HEK293 (cell line): ENCODE results near the gene LDLRAD4.

ENCODE experiments used
- CTCF ChIA-PET: fragments of 350-600 bp; formaldehyde crosslinking; extraction: SDS; loops from one replicate; lab custom pipeline; 2021; ENCODE audit warnings: antibody characterized with exemption; lab: Yijun Ruan, JAX
- POLR2A ChIA-PET: fragments of 300-600 bp; formaldehyde crosslinking; extraction: SDS; loops from one replicate; lab custom pipeline; 2020; ENCODE audit warnings: antibody characterized with exemption, inconsistent platforms; lab: Yijun Ruan, JAX
- H3K27ac ChIP-seq: fragments of 200-500 bp; sonication (Bioruptor generic); 2 replicates; pipeline ENCODE4 v1.5.1; 2014; ENCODE audit warnings: low read depth, low read length, control low read depth, inconsistent platforms; ENCODE audit errors: extremely low read depth
- H3K36me3 ChIP-seq, 2 experiments: fragments of 200-500 bp in 1 of 2; sonication (Bioruptor generic) in 1 of 2; 1 replicate in 1 of 2; 2 replicates in 1 of 2; pipeline ENCODE4 v1.5.1; 2014 to 2017; ENCODE audit warnings: inconsistent platforms in 2 of 2, low read length in 2 of 2; ENCODE audit not compliant: control insufficient read depth in 2 of 2, insufficient read depth in 1 of 2
- H3K4me1 ChIP-seq: fragments of 200-500 bp; sonication (Bioruptor generic); 2 replicates; pipeline ENCODE4 v1.5.1; 2014; ENCODE audit warnings: mild to moderate bottlenecking, low read length, inconsistent platforms; ENCODE audit not compliant: control insufficient read depth, insufficient read depth
- H3K4me3 ChIP-seq: 2 replicates; pipeline ENCODE4 v1.5.1; 2011; ENCODE audit warnings: low read depth, mild to moderate bottlenecking, control low read depth, low read length, moderate library complexity
- H3K9me3 ChIP-seq: fragments of 200-500 bp; sonication (Bioruptor generic); 2 replicates; pipeline ENCODE4 v1.5.1; 2014; ENCODE audit warnings: low read depth, low read length, inconsistent platforms; ENCODE audit not compliant: control insufficient read depth, insufficient read depth
- FEZF1 ChIP-seq: fragments of 450-650 bp; formaldehyde crosslinking; IDR thresholded peaks from 2 replicates; pipeline ENCODE4 v1.5.1; 2016; ENCODE audit warnings: missing biosample characterization, missing genetic modification characterization
- GFI1B ChIP-seq: fragments of 450-650 bp; formaldehyde crosslinking; IDR thresholded peaks from 2 replicates; pipeline ENCODE4 v1.5.1; 2016; ENCODE audit warnings: missing biosample characterization, missing genetic modification characterization
- SALL2 ChIP-seq: fragments of 450-650 bp; formaldehyde crosslinking; IDR thresholded peaks from 2 replicates; pipeline ENCODE4 v1.5.0; 2017; ENCODE audit warnings: missing biosample characterization, mild to moderate bottlenecking, missing genetic modification characterization, borderline replicate concordance
- SP2 ChIP-seq: fragments of 450-650 bp; formaldehyde crosslinking; IDR thresholded peaks from 2 replicates; pipeline ENCODE4 v1.5.1; 2016; ENCODE audit warnings: missing biosample characterization, missing genetic modification characterization
- YY1 ChIP-seq: fragments of 450-650 bp; formaldehyde crosslinking; IDR thresholded peaks from 2 replicates; pipeline ENCODE4 v1.5.1; 2018; ENCODE audit warnings: missing biosample characterization, missing genetic modification characterization
- ZBTB20 ChIP-seq: fragments of 450-650 bp; formaldehyde crosslinking; IDR thresholded peaks from 2 replicates; pipeline ENCODE4 v1.5.1; 2016; ENCODE audit warnings: missing biosample characterization, missing genetic modification characterization
- ZBTB6 ChIP-seq: fragments of 450-650 bp; formaldehyde crosslinking; IDR thresholded peaks from 2 replicates; pipeline ENCODE4 v1.5.1; 2017; ENCODE audit warnings: missing biosample characterization, missing genetic modification characterization
- ZIC2 ChIP-seq: fragments of 450-650 bp; formaldehyde crosslinking; IDR thresholded peaks from 2 replicates; pipeline ENCODE4 v1.5.1; 2016; ENCODE audit warnings: missing biosample characterization, missing genetic modification characterization
- ZNF114 ChIP-seq: fragments of 450-650 bp; formaldehyde crosslinking; IDR thresholded peaks from 2 replicates; pipeline ENCODE4 v1.5.0; 2017; ENCODE audit warnings: missing biosample characterization, missing genetic modification characterization
- ZNF132 ChIP-seq: fragments of 450-650 bp; formaldehyde crosslinking; IDR thresholded peaks from 2 replicates; pipeline ENCODE4 v1.5.1; 2017; ENCODE audit warnings: missing biosample characterization, missing genetic modification characterization, borderline replicate concordance
- ZNF133 ChIP-seq: fragments of 450-650 bp; formaldehyde crosslinking; IDR thresholded peaks from 2 replicates; pipeline ENCODE4 v1.5.1; 2016; ENCODE audit warnings: missing biosample characterization, missing genetic modification characterization
- ZNF2 ChIP-seq: fragments of 450-650 bp; formaldehyde crosslinking; IDR thresholded peaks from 2 replicates; pipeline ENCODE4 v1.5.1; 2016; ENCODE audit warnings: missing biosample characterization, missing genetic modification characterization
- ZNF221 ChIP-seq: fragments of 450-650 bp; formaldehyde crosslinking; IDR thresholded peaks from 2 replicates; pipeline ENCODE4 v1.5.1; 2017; ENCODE audit warnings: missing biosample characterization, missing genetic modification characterization, borderline replicate concordance
- ZNF223 ChIP-seq: fragments of 450-650 bp; formaldehyde crosslinking; IDR thresholded peaks from 2 replicates; pipeline ENCODE4 v1.5.1; 2016; ENCODE audit warnings: missing biosample characterization, missing genetic modification characterization
- ZNF404 ChIP-seq: fragments of 450-650 bp; formaldehyde crosslinking; IDR thresholded peaks from 2 replicates; pipeline ENCODE4 v1.5.1; 2017; ENCODE audit warnings: missing biosample characterization, missing genetic modification characterization
- ZNF473 ChIP-seq: fragments of 450-650 bp; formaldehyde crosslinking; IDR thresholded peaks from 2 replicates; pipeline ENCODE4 v1.5.1; 2017; ENCODE audit warnings: missing biosample characterization, missing genetic modification characterization
- ZNF521 ChIP-seq: fragments of 450-650 bp; formaldehyde crosslinking; IDR thresholded peaks from 2 replicates; pipeline ENCODE4 v1.5.1; 2017; ENCODE audit warnings: missing biosample characterization, mild to moderate bottlenecking, missing genetic modification characterization
- ZNF544 ChIP-seq: fragments of 450-650 bp; formaldehyde crosslinking; IDR thresholded peaks from 2 replicates; pipeline ENCODE4 v1.5.0; 2017; ENCODE audit warnings: missing biosample characterization, missing genetic modification characterization
- ZNF621 ChIP-seq: fragments of 450-650 bp; formaldehyde crosslinking; IDR thresholded peaks from 2 replicates; pipeline ENCODE4 v1.5.1; 2017; ENCODE audit warnings: missing biosample characterization, missing genetic modification characterization
- ZNF707 ChIP-seq: fragments of 450-650 bp; formaldehyde crosslinking; IDR thresholded peaks from 2 replicates; pipeline ENCODE4 v1.5.1; 2016; ENCODE audit warnings: missing biosample characterization, missing genetic modification characterization
- ZNF830 ChIP-seq: fragments of 450-650 bp; IDR thresholded peaks from 2 replicates; pipeline ENCODE4 v1.5.0; 2018; ENCODE audit warnings: missing biosample characterization, missing genetic modification characterization, low read depth, mild to moderate bottlenecking, moderate library complexity
- TF ChIP-seq, protein P1 (sequence below): fragments of 450-650 bp; formaldehyde crosslinking; IDR thresholded peaks from 2 replicates; pipeline ENCODE4 v1.5.1; 2016; ENCODE audit warnings: missing biosample characterization, missing genetic modification characterization
- TF ChIP-seq, protein P2 (sequence below): fragments of 450-650 bp; formaldehyde crosslinking; IDR thresholded peaks from 2 replicates; pipeline ENCODE4 v1.5.1; 2016; ENCODE audit warnings: missing biosample characterization, missing genetic modification characterization
- TF ChIP-seq, protein P3 (sequence below): fragments of 450-650 bp; formaldehyde crosslinking; IDR thresholded peaks from 2 replicates; pipeline ENCODE4 v1.5.1; 2016; ENCODE audit warnings: missing biosample characterization, missing genetic modification characterization

Gene LDLRAD4

DNA sequence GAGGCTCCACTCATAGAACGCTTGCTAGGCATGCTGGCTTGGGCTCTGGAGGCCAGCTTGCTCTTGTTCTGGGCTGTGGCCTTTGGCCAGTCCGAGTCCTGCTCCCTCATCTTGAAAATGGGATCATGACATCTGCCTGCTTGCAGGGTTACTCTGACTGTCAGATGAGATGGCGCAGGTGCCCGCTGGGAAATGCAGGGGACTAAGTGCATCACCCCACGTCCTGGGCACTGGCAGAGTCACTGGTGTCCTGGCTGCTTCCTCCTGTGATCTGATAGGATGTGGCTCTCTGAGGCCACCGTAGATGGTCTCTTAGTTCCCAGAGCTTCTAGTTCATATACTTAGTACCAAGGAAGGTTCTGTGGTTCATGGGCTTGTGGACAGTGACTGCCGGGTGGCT lies 18.5 kb downstream of the LDLRAD4 start:
- no peaks in the 10 kb centered on the region for H3K9me3 ChIP-seq
- H3K4me3 ChIP-seq, result no peak overlapping the region
- no peaks in the 10 kb centered on the region; the same call in 1 of the 2 replicates for H3K4me1 ChIP-seq
- POLR2A ChIA-PET, result no interaction called here
- H3K27ac ChIP-seq, result no peak overlapping the region
- no peak for TF ChIP-seq ZNF521 (tag by site-specific recombination)
- TF ChIP-seq ZBTB20, result no peak
- TF ChIP-seq ZNF621 (tag by site-specific recombination), result no peak
- TF ChIP-seq ZNF221, result no peak
- TF ChIP-seq ZNF114 (tag by site-specific recombination), result no peak
- TF ChIP-seq GFI1B, result no peak
- no peak for TF ChIP-seq ZNF404
- TF ChIP-seq ZNF132 (tag by site-specific recombination), result no peak
- TF ChIP-seq, protein P1, sequence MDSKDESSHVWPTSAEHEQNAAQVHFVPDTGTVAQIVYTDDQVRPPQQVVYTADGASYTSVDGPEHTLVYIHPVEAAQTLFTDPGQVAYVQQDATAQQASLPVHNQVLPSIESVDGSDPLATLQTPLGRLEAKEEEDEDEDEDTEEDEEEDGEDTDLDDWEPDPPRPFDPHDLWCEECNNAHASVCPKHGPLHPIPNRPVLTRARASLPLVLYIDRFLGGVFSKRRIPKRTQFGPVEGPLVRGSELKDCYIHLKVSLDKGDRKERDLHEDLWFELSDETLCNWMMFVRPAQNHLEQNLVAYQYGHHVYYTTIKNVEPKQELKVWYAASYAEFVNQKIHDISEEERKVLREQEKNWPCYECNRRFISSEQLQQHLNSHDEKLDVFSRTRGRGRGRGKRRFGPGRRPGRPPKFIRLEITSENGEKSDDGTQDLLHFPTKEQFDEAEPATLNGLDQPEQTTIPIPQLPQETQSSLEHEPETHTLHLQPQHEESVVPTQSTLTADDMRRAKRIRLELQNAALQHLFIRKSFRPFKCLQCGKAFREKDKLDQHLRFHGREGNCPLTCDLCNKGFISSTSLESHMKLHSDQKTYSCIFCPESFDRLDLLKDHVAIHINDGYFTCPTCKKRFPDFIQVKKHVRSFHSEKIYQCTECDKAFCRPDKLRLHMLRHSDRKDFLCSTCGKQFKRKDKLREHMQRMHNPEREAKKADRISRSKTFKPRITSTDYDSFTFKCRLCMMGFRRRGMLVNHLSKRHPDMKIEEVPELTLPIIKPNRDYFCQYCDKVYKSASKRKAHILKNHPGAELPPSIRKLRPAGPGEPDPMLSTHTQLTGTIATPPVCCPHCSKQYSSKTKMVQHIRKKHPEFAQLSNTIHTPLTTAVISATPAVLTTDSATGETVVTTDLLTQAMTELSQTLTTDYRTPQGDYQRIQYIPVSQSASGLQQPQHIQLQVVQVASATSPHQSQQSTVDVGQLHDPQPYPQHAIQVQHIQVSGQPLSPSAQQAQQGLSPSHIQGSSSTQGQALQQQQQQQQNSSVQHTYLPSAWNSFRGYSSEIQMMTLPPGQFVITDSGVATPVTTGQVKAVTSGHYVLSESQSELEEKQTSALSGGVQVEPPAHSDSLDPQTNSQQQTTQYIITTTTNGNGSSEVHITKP (tag by site-specific recombination), result no peak
- no peaks in the 10 kb centered on the region for H3K36me3 ChIP-seq
- CTCF ChIA-PET, result interaction anchor here (0.6 kb wide), 1 partner anchor 1674 kb away, joined by 3 read pairs; no protein-coding TSS in a partner anchor

DNA sequence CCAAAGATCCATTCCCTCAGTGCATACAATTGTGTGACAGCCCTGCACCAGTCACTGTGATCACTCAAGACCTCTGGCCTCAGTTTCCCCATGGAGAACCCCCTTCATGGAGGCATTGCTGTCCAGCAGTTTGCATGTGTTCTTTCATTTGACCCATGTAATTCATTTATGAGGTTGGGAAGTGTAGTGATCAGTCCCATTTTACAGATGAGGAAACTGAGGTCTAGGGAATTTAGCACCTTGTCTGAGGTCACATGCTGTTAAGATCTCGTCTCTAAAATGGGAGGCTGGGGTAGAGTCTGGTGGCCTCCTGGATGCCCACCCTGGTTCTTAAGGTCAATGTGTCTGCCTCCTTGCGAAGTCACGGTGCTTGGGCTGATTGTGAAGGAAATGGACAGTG lies 19.1 kb downstream of the LDLRAD4 start:
- POLR2A ChIA-PET, result no interaction called here
- TF ChIP-seq ZNF223 (tag by site-specific recombination) (no peak), ZNF2 (no peak), YY1 (tag by site-specific recombination) (no peak), SALL2 (tag by site-specific recombination) (no peak), FEZF1 (tag by site-specific recombination) (no peak), ZBTB6 (no peak), ZNF133 (tag by site-specific recombination) (no peak), ZBTB20 (no peak), ZNF830 (tag by site-specific recombination) (no peak), SP2 (tag by site-specific recombination) (no peak), ZNF473 (tag by site-specific recombination) (no peak), ZNF707 (tag by site-specific recombination) (no peak), ZIC2 (no peak), ZNF544 (tag by site-specific recombination) (no peak)
- TF ChIP-seq, protein P2, sequence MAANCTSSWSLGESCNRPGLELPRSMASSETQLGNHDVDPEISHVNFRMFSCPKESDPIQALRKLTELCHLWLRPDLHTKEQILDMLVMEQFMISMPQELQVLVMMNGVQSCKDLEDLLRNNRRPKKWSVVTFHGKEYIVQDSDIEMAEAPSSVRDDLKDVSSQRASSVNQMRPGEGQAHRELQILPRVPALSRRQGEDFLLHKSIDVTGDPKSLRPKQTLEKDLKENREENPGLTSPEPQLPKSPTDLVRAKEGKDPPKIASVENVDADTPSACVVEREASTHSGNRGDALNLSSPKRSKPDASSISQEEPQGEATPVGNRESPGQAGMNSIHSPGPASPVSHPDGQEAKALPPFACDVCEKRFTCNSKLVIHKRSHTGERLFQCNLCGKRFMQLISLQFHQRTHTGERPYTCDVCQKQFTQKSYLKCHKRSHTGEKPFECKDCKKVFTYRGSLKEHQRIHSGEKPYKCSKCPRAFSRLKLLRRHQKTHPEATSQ (tag by site-specific recombination), result no peak
- TF ChIP-seq, protein P3, sequence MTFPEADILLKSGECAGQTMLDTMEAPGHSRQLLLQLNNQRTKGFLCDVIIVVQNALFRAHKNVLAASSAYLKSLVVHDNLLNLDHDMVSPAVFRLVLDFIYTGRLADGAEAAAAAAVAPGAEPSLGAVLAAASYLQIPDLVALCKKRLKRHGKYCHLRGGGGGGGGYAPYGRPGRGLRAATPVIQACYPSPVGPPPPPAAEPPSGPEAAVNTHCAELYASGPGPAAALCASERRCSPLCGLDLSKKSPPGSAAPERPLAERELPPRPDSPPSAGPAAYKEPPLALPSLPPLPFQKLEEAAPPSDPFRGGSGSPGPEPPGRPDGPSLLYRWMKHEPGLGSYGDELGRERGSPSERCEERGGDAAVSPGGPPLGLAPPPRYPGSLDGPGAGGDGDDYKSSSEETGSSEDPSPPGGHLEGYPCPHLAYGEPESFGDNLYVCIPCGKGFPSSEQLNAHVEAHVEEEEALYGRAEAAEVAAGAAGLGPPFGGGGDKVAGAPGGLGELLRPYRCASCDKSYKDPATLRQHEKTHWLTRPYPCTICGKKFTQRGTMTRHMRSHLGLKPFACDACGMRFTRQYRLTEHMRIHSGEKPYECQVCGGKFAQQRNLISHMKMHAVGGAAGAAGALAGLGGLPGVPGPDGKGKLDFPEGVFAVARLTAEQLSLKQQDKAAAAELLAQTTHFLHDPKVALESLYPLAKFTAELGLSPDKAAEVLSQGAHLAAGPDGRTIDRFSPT (tag by site-specific recombination), result no peak
- TF ChIP-seq, all 188 proteins: peak for 0
- no peak overlapping the region for H3K4me3 ChIP-seq
- H3K9me3 ChIP-seq, result no peaks in the 10 kb centered on the region
- CTCF ChIA-PET, result interaction anchor here (0.6 kb wide), 1 partner anchor 1674 kb away, joined by 3 read pairs; no protein-coding TSS in a partner anchor
- no peaks in the 10 kb centered on the region for H3K36me3 ChIP-seq
- no peak overlapping the region for H3K27ac ChIP-seq
- H3K4me1 ChIP-seq, result no peaks in the 10 kb centered on the region
